RWPE1 (cell line): ENCODE data around the gene NDUFA13.
A peak's percentile ranks its signal among the peaks of the same experiment; 100 is the strongest.

Source experiments
- CTCF ChIA-PET: fragments of 350-600 bp; sonication (Branson Sonifier 250); formaldehyde crosslinking; extraction: SDS; loops from one replicate; lab custom pipeline; 2021; lab: Yijun Ruan, JAX
- POLR2A ChIA-PET: fragments of 400-600 bp; formaldehyde crosslinking; extraction: SDS; loops from one replicate; lab custom pipeline; 2020; ENCODE audit warnings: antibody characterized with exemption; ENCODE audit not compliant: low non-redundant PET; lab: Yijun Ruan, JAX
- DNase-seq: peaks from one replicate; pipeline ENCODE4 v3.0.0; 2012; ENCODE audit warnings: low spot score
- H3K27ac ChIP-seq: fragments of 450-650 bp; 2 replicates; pipeline ENCODE4 v1.5.1; 2017
- TF ChIP-seq, protein P1 (sequence below): fragments of 450-650 bp; conservative IDR thresholded peaks from 2 replicates; pipeline ENCODE4 v1.5.1; 2017; ENCODE audit warnings: low read depth, mild to moderate bottlenecking

Gene NDUFA13

DNA sequence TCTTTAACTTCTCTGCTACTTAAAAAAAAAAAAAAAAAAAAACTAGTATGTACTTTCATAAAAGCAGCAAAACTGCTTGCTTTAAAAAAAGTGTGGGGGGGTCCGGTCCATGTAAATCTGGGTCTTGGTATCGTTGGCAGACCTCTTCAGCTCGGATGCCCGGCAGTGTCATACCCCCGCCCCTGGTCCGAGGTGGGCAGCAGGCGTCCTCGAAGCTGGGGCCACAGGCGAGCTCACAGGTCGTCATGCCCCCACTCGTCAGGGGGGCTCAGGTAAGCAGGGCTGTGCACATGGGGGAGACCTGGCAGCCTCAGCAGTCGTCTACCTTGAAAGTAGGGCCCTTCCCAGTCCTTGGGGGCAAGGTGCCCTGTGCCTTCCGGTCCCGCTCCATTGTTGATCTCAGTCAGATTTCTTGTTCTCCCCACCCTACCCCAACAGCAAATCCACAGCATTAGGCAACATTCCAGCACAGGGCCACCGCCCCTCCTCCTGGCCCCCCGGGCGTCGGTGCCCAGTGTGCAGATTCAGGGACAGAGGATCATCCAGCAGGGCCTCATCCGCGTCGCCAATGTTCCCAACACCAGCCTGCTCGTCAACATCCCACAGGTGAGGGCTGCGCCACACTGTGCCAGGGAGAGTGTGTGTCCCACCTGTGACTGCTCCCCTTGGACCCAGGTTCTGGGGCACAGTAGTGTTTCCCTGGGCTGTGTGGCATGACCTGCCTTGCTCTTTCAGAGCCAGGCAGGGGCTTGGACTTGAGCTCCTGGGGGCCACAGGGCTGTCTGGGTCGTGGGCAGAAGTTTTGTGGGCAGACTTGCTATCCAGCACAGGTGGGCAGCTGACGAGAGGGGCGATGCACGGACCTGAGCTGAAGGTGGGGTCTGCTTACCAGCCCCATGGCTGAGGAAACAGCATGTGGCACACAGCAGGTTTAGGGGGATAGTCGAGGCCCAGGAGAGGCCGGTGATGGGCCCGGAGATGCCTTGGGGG lies 20.1 kb upstream of the NDUFA13 start:
- POLR2A ChIA-PET, result interaction anchor here (0.7 kb wide), 1 partner anchor 87 kb away, joined by 11 read pairs; no protein-coding TSS in a partner anchor
- H3K27ac ChIP-seq, result no peak overlapping the region
- CTCF ChIA-PET, result interaction anchor here (0.6 kb wide), 1 partner anchor 115 kb away, joined by 4 read pairs; no protein-coding TSS in a partner anchor
- TF ChIP-seq, protein P1, sequence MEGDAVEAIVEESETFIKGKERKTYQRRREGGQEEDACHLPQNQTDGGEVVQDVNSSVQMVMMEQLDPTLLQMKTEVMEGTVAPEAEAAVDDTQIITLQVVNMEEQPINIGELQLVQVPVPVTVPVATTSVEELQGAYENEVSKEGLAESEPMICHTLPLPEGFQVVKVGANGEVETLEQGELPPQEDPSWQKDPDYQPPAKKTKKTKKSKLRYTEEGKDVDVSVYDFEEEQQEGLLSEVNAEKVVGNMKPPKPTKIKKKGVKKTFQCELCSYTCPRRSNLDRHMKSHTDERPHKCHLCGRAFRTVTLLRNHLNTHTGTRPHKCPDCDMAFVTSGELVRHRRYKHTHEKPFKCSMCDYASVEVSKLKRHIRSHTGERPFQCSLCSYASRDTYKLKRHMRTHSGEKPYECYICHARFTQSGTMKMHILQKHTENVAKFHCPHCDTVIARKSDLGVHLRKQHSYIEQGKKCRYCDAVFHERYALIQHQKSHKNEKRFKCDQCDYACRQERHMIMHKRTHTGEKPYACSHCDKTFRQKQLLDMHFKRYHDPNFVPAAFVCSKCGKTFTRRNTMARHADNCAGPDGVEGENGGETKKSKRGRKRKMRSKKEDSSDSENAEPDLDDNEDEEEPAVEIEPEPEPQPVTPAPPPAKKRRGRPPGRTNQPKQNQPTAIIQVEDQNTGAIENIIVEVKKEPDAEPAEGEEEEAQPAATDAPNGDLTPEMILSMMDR, result no peak
- no peak for DNase-seq

DNA sequence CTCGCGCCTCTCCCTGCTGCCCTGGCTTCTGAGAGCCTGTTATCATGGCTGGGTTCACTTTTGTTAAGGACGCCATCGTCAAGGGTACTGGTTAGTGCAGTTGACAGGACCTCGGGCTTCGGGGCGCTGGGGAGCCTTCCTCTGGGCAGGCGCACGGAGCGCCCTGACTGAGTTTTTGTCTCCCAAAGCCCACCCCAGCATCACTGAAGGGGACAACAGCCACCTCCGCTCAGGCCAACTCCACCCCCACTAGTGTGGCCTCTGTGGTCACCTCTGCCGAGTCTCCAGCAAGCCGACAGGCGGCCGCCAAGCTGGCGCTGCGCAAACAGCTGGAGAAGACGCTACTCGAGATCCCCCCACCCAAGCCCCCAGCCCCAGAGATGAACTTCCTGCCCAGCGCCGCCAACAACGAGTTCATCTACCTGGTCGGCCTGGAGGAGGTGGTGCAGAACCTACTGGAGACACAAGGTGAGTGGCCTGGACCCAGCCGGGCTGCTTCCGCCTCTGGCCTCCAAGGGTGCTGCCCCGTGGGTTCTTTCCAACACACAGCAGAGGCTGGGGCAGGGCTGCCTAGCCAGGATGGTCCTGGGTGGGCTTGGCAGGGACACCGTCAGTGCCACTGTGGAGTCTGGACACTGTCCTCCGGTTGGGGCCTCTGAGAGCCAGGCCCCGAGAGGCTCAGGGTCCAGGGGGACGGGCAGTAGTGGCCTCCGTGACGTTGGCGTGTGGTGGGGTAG lies 17.6 kb upstream of the NDUFA13 start:
- TF ChIP-seq, protein P1, result no peak
- POLR2A ChIA-PET, result no interaction called here
- DNase-seq, result no peak
- H3K27ac ChIP-seq, result no peak overlapping the region
- CTCF ChIA-PET, result no interaction called here

DNA sequence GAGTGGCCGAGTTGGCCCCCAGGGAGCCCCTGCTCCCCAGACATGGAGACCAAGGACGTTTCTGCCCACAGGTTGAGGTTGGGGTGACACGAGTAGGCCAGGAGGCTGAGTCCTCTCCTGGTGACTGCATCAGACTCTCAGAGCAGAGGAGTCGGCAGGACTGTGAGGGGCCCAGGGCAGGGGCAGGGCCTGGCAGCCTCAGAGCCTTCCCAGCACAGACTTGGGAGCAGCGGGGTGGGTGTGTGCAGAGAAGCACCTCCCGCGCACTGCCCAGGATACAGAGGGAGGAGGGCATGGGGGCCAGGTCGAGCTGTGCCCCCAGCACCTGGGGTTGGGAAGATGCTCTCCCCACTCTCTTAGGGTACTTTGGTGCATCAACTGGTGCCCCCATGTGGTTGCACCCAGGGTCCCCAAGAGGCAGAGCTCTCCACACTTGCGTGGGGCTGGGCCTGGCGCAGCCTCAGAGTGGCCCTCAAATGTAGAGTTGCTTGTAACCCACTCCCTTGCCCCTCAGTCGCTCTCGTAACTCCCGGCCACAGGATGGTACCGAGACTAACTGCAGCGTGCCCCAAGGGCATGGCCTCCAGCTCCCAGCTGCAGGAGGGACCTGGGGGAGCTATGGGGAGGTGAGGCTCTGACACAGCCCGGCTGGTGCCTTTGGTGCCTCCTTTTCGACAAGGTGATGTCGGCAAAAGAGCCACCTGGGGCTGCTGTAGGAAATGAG lies 16.6 kb upstream of the NDUFA13 start:
- no peak for DNase-seq
- ChIA-PET POLR2A (no interaction called here), CTCF (interaction anchor here (0.6 kb wide), 1 partner anchor 671 kb away, joined by 5 read pairs; no protein-coding TSS in a partner anchor)
- no peak overlapping the region for H3K27ac ChIP-seq
- TF ChIP-seq, protein P1, result no peak

DNA sequence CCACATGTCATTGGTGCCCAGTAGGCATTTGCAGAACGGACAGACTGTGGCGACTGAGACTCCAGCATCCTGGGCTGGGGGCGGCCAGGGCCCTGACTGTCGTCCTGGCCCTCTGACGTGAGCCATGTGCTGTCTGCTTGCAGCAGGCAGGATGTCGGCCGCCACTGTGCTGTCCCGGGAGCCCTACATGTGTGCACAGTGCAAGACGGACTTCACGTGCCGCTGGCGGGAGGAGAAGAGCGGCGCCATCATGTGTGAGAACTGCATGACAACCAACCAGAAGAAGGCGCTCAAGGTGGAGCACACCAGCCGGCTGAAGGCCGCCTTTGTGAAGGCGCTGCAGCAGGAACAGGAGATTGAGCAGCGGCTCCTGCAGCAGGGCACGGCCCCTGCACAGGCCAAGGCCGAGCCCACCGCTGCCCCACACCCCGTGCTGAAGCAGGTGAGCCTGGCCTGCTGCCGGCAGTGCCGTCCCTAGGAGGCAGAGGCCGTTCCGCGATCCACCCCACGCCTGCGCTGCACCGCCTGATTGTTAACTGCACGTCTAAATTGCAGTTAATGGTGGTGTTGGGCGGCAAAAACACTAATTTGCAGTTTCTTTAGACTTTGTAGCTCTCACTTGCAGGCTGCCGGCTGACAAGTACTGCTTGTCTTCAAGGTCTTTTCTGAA lies 14.9 kb upstream of the NDUFA13 start:
- CTCF ChIA-PET, result no interaction called here
- 0 out of 2 replicates have a peak overlapping the region, but pooled peaks have one; percentile 4 for H3K27ac ChIP-seq
- POLR2A ChIA-PET, result no interaction called here
- DNase-seq, result no peak
- TF ChIP-seq, protein P1, result no peak

DNA sequence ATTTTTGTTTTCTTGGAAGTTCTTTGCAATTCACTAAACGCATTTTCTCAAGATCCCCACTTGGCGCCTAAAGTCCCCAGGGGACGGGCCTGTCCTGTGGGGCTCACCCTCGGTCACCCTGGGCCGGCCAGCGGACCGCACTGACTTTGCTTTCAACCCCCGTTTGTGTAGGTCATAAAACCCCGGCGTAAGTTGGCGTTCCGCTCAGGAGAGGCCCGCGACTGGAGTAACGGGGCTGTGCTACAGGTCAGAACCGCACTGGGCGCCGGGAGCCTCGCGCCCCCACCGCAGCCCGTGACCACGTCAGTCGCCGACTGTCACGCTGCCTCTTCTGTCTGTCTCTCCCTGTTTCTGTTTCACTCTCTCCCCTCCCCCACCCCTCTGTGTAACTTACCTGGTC lies 14.2 kb upstream of the NDUFA13 start:
- TF ChIP-seq, protein P1, result no peak
- ChIA-PET POLR2A (no interaction called here), CTCF (no interaction called here)
- H3K27ac ChIP-seq, result no peak overlapping the region
- DNase-seq, result no peak
